SIG-M5 treated with dmso at 0.1 percent for 504 hours (cell line): ENCODE data around the gene PLAGL2.
"Not testable (repeated sequence)": the region's sequence is repeated elsewhere in the genome, so short reads cannot be mapped to it uniquely, and the experiment has no call there.

ENCODE experiments used
- DNase-seq: peaks from one replicate; lab custom pipeline; 2025; ENCODE audit not compliant: unreplicated experiment; lab: John Stamatoyannopoulos, UW

PLAGL2 gene

GRCh38 chr20:32207626-32208498, at the start of gene PLAGL2, which contains the start of gene POFUT1:
TSS of gene PLAGL2 (minus strand) at chr20:32207743. CDS start at chr20:32202178, 5,565 bp downstream.
TSS of gene POFUT1 (plus strand) at chr20:32207880. CDS start at chr20:32207942, 62 bp downstream.
- DNase-seq, result peak; percentile 86

- DNase-seq, result no peak
Observed at GRCh38 chr20:32252189-32252588, 44.6 kb upstream of the PLAGL2 start.

GRCh38 chr20:32251470-32251869, 43.9 kb upstream of the PLAGL2 start:
- DNase-seq, result no peak

- DNase-seq, result peak; percentile 84
Observed at GRCh38 chr20:32249030-32249738, 41.6 kb upstream of the PLAGL2 start.

GRCh38 chr20:32248043-32248442, 40.5 kb upstream of the PLAGL2 start:
- peak; percentile 55 for DNase-seq

GRCh38 chr20:32246208-32246607, 38.7 kb upstream of the PLAGL2 start:
- DNase-seq, result not testable (repeated sequence)

- DNase-seq, result no peak
Observed at GRCh38 chr20:32244959-32245358, 37.4 kb upstream of the PLAGL2 start.

- DNase-seq, result no peak
Observed at GRCh38 chr20:32244150-32244823, 36.7 kb upstream of the PLAGL2 start.

GRCh38 chr20:32241807-32242206, 34.3 kb upstream of the PLAGL2 start:
- DNase-seq, result no peak

GRCh38 chr20:32240205-32240604, 32.7 kb upstream of the PLAGL2 start:
- no peak for DNase-seq

GRCh38 chr20:32238483-32239425, 31.2 kb upstream of the PLAGL2 start:
- no peak for DNase-seq

GRCh38 chr20:32237419-32237818, 29.9 kb upstream of the PLAGL2 start:
- no peak for DNase-seq

GRCh38 chr20:32236819-32237218, 29.3 kb upstream of the PLAGL2 start:
- DNase-seq, result no peak

GRCh38 chr20:32236048-32236533, 28.5 kb upstream of the PLAGL2 start:
- DNase-seq, result no peak

GRCh38 chr20:32235331-32236047, 27.9 kb upstream of the PLAGL2 start:
- no peak for DNase-seq

GRCh38 chr20:32234135-32234808, 26.7 kb upstream of the PLAGL2 start:
- no peak for DNase-seq

GRCh38 chr20:32233286-32233685, 25.7 kb upstream of the PLAGL2 start:
- no peak for DNase-seq

GRCh38 chr20:32232326-32232886, 24.9 kb upstream of the PLAGL2 start:
- DNase-seq, result no peak

GRCh38 chr20:32231847-32232246, 24.3 kb upstream of the PLAGL2 start:
- DNase-seq, result no peak
